Gastrocnemius medialis (tissue), 4 donors: Measurements from ENCODE around the gene GDPD5. TPM values are rescaled to one million over a fixed set of nuclear protein-coding genes. Genes with fewer than 3 reads are reported as not detected.

ENCODE experiments used
- ATAC-seq, 2 donors: fragments of 150-250 bp; one replicate each; pipeline ENCODE4 v1.9.1; 2016
- DNase-seq, 2 donors: peaks; one replicate each; pipeline ENCODE4 v3.0.0-alpha.2; 2019
- H3K27ac ChIP-seq, 4 donors: fragments of 200-600 bp; sonication (generic); 1 replicate in 1 of 4; 2 replicates in 3 of 4; pipeline ENCODE4 v1.5.1; 2016 to 2018; ENCODE audit warnings: mild to moderate bottlenecking in 2 of 4, moderate library complexity in 1 of 4
- H3K27me3 ChIP-seq, 3 donors: fragments of 200-600 bp; sonication (generic) in 2 of 3; 1 replicate in 1 of 3; 2 replicates in 2 of 3; pipeline versions ENCODE4 v1.5.1 to v1.6.0; 2016 to 2019; ENCODE audit warnings: mild to moderate bottlenecking in 1 of 3, moderate library complexity in 1 of 3
- H3K36me3 ChIP-seq, 2 donors: fragments of 200-600 bp; sonication (generic) in 1 of 2; one replicate each; pipeline ENCODE4 v1.5.1; 2017 to 2018
- H3K4me1 ChIP-seq, 2 donors: fragments of 200-600 bp; sonication (generic) in 1 of 2; one replicate each; pipeline ENCODE4 v1.5.1; 2016 to 2017; ENCODE audit warnings: mild to moderate bottlenecking in 2 of 2
- H3K4me3 ChIP-seq, 4 donors: fragments of 200-600 bp; sonication (generic) in 3 of 4; 1 replicate in 1 of 4; 2 replicates in 3 of 4; pipeline ENCODE4 v1.5.1; 2016 to 2019; ENCODE audit warnings: mild to moderate bottlenecking in 2 of 4
- H3K9me3 ChIP-seq, 3 donors: fragments of 200-600 bp; sonication (generic) in 2 of 3; 1 replicate in 1 of 3; 2 replicates in 2 of 3; pipeline ENCODE4 v1.5.1; 2016 to 2019
- POLR2A ChIP-seq, 2 donors: fragments of 450-650 bp; IDR thresholded peaks; one replicate each; pipeline ENCODE4 v1.6.1; 2017; ENCODE audit warnings: antibody characterized with exemption in 2 of 2, mild to moderate bottlenecking in 2 of 2, moderate library complexity in 2 of 2
- in situ Hi-C, 4 donors: fragments of 200-750 bp; cut with MboI; loops; one replicate each; pipeline versions ENCODE4 v1.15.0 to v1.8.0; 2017; ENCODE audit warnings: low sequenced_read_pairs in 4 of 4
- intact Hi-C: fragments of 100-400 bp; cut with DNase I; formaldehyde crosslinking; loops from one replicate; pipeline ENCODE4 v1.15.1; 2023; ENCODE audit warnings: low total_unique reads
- total RNA-seq, 4 donors: library from RNA; depleted of rRNA; stranded (reverse); fragments of >200 nt; gene quantifications; one replicate each; pipeline versions ENCODE4 v1.1.0 to v1.2.3, GENCODE V29; 2016
- TF ChIP-seq, protein P1 (sequence below), 5 experiments: fragments of 450-650 bp in 3 of 5; fragments of 200-600 bp in 2 of 5; sonication (generic) in 2 of 5; IDR thresholded peaks in 4 of 5; conservative IDR thresholded peaks in 1 of 5; 1 replicate in 4 of 5; 2 replicates in 1 of 5; pipeline ENCODE4 v1.5.1; 2016 to 2019; ENCODE audit warnings: antibody characterized with exemption in 5 of 5, mild to moderate bottlenecking in 3 of 5, moderate library complexity in 3 of 5

GDPD5 gene
- total RNA-seq, 4 donors from 2014 or later: 5.6 to 12.6 (median 11.2) TPM

DNA sequence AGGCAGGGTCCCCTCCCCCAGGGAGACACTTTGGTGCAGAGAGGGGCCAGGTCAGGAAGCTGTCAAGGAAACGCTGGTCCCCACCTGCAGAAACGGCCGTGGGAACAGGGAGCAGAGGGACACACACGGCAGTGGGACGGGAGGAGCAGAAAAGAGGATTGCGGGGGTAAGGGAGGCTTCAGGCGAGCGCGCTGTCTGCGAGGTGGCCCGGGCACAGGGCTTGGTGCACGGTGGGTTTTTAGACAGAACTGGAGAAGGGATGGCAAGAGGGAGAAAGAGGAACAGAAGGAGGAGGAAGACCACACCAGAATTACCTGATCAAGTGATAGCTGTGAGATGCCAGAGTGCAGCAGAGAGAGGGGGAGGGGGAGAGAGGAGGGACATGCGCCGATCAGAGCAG lies 86.7 kb downstream of the GDPD5 start:
- in situ Hi-C loops: no loop called here
- H3K27me3 ChIP-seq: no peaks in the 10 kb centered on the region
- no peaks in the 10 kb centered on the region for H3K9me3 ChIP-seq
- H3K27ac ChIP-seq: no peak overlapping the region
- H3K4me3 ChIP-seq: no peak overlapping the region
- no peaks in the 10 kb centered on the region for H3K36me3 ChIP-seq
- ATAC-seq: no peak
- H3K4me1 ChIP-seq: no peaks in the 10 kb centered on the region
- TF ChIP-seq, protein P1, sequence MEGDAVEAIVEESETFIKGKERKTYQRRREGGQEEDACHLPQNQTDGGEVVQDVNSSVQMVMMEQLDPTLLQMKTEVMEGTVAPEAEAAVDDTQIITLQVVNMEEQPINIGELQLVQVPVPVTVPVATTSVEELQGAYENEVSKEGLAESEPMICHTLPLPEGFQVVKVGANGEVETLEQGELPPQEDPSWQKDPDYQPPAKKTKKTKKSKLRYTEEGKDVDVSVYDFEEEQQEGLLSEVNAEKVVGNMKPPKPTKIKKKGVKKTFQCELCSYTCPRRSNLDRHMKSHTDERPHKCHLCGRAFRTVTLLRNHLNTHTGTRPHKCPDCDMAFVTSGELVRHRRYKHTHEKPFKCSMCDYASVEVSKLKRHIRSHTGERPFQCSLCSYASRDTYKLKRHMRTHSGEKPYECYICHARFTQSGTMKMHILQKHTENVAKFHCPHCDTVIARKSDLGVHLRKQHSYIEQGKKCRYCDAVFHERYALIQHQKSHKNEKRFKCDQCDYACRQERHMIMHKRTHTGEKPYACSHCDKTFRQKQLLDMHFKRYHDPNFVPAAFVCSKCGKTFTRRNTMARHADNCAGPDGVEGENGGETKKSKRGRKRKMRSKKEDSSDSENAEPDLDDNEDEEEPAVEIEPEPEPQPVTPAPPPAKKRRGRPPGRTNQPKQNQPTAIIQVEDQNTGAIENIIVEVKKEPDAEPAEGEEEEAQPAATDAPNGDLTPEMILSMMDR (IDR thresholded peaks at IDR 0.05 in 4 of 5, conservative IDR thresholded peaks at IDR 0.05 in 1 of 5): no peak
- no peak for DNase-seq
- intact Hi-C loops: no loop called here

DNA sequence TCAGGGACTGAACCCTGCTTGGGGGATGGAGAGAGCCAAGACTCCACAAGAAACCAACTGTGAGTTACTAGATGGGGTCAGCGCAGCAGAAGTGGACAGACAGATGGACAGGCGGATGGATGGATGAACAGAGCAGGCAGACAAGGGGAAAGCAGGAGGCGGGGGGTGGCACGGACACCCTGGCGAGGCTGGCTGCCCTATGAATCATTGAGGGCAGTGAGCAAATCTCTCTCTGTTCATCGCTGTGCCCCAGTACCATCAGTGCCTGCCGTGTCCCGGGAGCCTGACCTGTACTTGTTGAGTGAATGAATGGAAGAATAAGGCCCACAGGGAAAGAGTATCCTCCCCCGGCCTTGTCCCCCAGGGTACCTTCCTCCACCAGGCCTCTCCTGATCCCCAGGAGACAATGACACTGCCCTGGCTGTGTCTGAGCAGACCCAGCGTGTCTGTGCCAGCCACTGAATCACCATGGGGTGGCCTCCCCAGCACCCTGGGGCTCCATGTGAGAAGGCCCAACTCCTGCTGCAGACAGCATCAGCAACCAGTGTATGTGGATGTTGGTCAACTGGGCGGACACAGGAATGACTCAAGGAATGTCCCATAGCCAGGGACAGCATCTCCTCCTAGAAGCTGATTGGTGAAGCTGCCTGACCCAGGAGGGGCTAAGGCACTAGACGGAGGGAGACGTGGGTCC lies 87.6 kb downstream of the GDPD5 start:
- Histone ChIP-seq H3K4me1 (no peaks in the 10 kb centered on the region), H3K27ac (no peak overlapping the region), H3K4me3 (no peak overlapping the region), H3K9me3 (no peaks in the 10 kb centered on the region), H3K27me3 (peaks cover 1 to 6% (median 2%) of the 10 kb centered on the region in 3 donors), H3K36me3 (no peaks in the 10 kb centered on the region)
- ATAC-seq (no peak), DNase-seq (no peak)
- intact Hi-C loops (no loop called here), in situ Hi-C loops (no loop called here)
- TF ChIP-seq, protein P1 (IDR thresholded peaks at IDR 0.05 in 4 of 5, conservative IDR thresholded peaks at IDR 0.05 in 1 of 5): no peak
- no peak for TF ChIP-seq POLR2A (IDR thresholded peaks at IDR 0.05)

DNA sequence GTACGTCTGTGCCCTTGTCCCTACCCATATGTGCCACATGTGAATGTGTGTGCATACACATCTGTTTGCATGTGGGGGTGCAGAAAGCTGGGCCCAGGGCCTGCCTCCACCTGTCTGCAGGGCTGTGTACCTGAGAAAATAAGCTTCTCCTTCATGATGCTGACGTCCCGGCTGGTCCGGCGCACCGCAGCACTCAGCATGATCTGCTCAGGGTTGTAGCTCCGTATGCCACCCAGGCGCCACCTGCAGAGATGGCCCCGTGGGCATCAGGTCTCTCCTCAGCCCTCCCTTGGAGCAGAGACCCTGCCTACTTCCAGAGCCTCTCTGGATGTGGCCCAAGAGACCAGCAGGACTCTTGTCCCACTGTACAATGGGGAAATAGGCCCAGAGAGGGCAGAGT lies 88.9 kb downstream of the GDPD5 start:
- H3K27ac ChIP-seq: no peak overlapping the region
- TF ChIP-seq POLR2A (IDR thresholded peaks at IDR 0.05): no peak
- TF ChIP-seq, protein P1 (IDR thresholded peaks at IDR 0.05 in 4 of 5, conservative IDR thresholded peaks at IDR 0.05 in 1 of 5): no peak
- no peaks in the 10 kb centered on the region for H3K9me3 ChIP-seq
- H3K36me3 ChIP-seq: no peaks in the 10 kb centered on the region
- intact Hi-C loops: no loop called here
- H3K27me3 ChIP-seq: peaks cover 14 to 18% (median 14%) of the 10 kb centered on the region in 3 donors
- in situ Hi-C loops: no loop called here
- ATAC-seq (no peak), DNase-seq (no peak)
- no peaks in the 10 kb centered on the region for H3K4me1 ChIP-seq
- no peak overlapping the region for H3K4me3 ChIP-seq

DNA sequence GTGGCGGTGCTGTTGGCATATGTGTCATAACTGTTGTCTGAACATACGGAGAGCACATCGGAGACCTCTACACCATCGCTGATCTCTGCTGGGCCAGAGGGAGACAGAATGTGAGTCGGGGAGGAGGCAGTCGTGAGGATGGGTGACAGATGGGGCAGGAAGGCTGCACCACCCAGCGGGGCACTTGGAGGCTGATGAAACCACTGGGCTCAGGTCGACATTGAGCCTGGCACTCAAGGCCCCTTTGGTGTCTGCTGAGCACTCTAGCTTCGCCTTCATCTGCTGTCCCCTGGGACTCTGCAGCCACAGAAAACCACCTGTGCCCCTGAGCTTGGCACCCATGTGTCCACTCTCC lies 90.2 kb downstream of the GDPD5 start:
- intact Hi-C loops: no loop called here
- no peaks in the 10 kb centered on the region for H3K9me3 ChIP-seq
- in situ Hi-C loops: no loop called here
- ATAC-seq (no peak), DNase-seq (no peak)
- H3K27ac ChIP-seq: no peak overlapping the region
- H3K27me3 ChIP-seq: peaks cover 27 to 31% (median 27%) of the 10 kb centered on the region in 3 donors
- no peak for TF ChIP-seq POLR2A (IDR thresholded peaks at IDR 0.05)
- TF ChIP-seq, protein P1 (IDR thresholded peaks at IDR 0.05 in 4 of 5, conservative IDR thresholded peaks at IDR 0.05 in 1 of 5): no peak
- H3K4me1 ChIP-seq: peaks cover 0 to 3% of the 10 kb centered on the region in 2 donors
- no peaks in the 10 kb centered on the region for H3K36me3 ChIP-seq
- no peak overlapping the region for H3K4me3 ChIP-seq
